GM23338 (cell line): ENCODE measurements around the gene ALDOA. TPM values are rescaled to one million over a fixed set of nuclear protein-coding genes. Genes with fewer than 3 reads are reported as not detected.
A peak's percentile ranks its signal among the peaks of the same experiment; 100 is the strongest.
"Not testable (repeated sequence)": the region's sequence is repeated elsewhere in the genome, so short reads cannot be mapped to it uniquely, and the experiment has no call there.

ENCODE experiments used
- ATAC-seq: fragments of 200-7000 bp; cut with Tn5 transposase; 3 replicates; pipeline ENCODE4 v1.9.1; 2020
- DNase-seq: peaks from one replicate; pipeline ENCODE4 v3.0.0-alpha.2; 2015; ENCODE audit warnings: low spot score
- H2AFZ ChIP-seq: fragments of 200-600 bp; sonication (generic); 2 replicates; pipeline ENCODE4 v1.8.0; 2016; ENCODE audit warnings: antibody characterized with exemption, mild to moderate bottlenecking, moderate library complexity
- H3F3A ChIP-seq: fragments of 200-600 bp; sonication (generic); replicated peaks from 2 replicates; pipeline ENCODE4 v1.8.0; 2017; ENCODE audit warnings: antibody characterized with exemption, mixed run types, low read depth
- H3K27ac ChIP-seq: fragments of 200-600 bp; sonication (generic); 2 replicates; pipeline ENCODE4 v1.6.1; 2016; ENCODE audit warnings: low read depth
- H3K27me3 ChIP-seq: fragments of 200-600 bp; sonication (generic); 2 replicates; pipeline ENCODE4 v1.8.0; 2016; ENCODE audit warnings: mild to moderate bottlenecking, mixed run types, moderate library complexity; ENCODE audit not compliant: insufficient read depth
- H3K36me3 ChIP-seq: fragments of 200-600 bp; sonication (generic); 2 replicates; pipeline ENCODE4 v1.8.0; 2016; ENCODE audit warnings: mild to moderate bottlenecking; ENCODE audit not compliant: insufficient read depth
- H3K4me1 ChIP-seq: fragments of 200-600 bp; sonication (generic); 2 replicates; pipeline ENCODE4 v1.8.0; 2016; ENCODE audit warnings: mild to moderate bottlenecking, moderate library complexity; ENCODE audit not compliant: insufficient read depth
- H3K4me2 ChIP-seq: fragments of 200-600 bp; sonication (generic); 2 replicates; pipeline ENCODE4 v1.7.1; 2017; ENCODE audit warnings: mixed run types
- H3K4me3 ChIP-seq: fragments of 200-600 bp; sonication (generic); 2 replicates; pipeline ENCODE4 v1.6.1; 2016; ENCODE audit warnings: mixed run types
- H3K79me2 ChIP-seq: fragments of 200-600 bp; sonication (generic); replicated peaks from 2 replicates; pipeline ENCODE4 v1.8.0; 2017; ENCODE audit warnings: mild to moderate bottlenecking; ENCODE audit not compliant: insufficient read depth
- H3K9me2 ChIP-seq: fragments of 200-600 bp; sonication (generic); 2 replicates; pipeline ENCODE4 v1.8.0; 2017; ENCODE audit not compliant: insufficient read depth
- H4K20me1 ChIP-seq: fragments of 200-600 bp; sonication (generic); replicated peaks from 2 replicates; pipeline ENCODE4 v1.8.0; 2017; ENCODE audit warnings: mild to moderate bottlenecking; ENCODE audit not compliant: insufficient read depth
- H3K27ac Mint-ChIP-seq: 2 replicates; pipeline ENCODE4 v1.8.0; 2020; ENCODE audit warnings: inconsistent platforms, mild to moderate bottlenecking, moderate library complexity, mixed read lengths
- H3K27me3 Mint-ChIP-seq: 3 replicates; pipeline ENCODE4 v1.8.0; 2022; ENCODE audit warnings: low read depth, mild to moderate bottlenecking, moderate library complexity, mixed read lengths, inconsistent platforms; ENCODE audit not compliant: insufficient read depth, poor library complexity
- H3K36me3 Mint-ChIP-seq: 3 replicates; pipeline ENCODE4 v1.8.0; 2021; ENCODE audit warnings: low read depth, mild to moderate bottlenecking, inconsistent platforms, moderate library complexity, mixed read lengths
- H3K4me1 Mint-ChIP-seq: 3 replicates; pipeline ENCODE4 v1.8.0; 2020; ENCODE audit warnings: mild to moderate bottlenecking, inconsistent platforms, mixed read lengths
- H3K4me3 Mint-ChIP-seq: 3 replicates; pipeline ENCODE4 v1.8.0; 2021; ENCODE audit warnings: moderate library complexity, mild to moderate bottlenecking, inconsistent platforms, mixed read lengths
- H3K9me3 Mint-ChIP-seq: 3 replicates; pipeline ENCODE4 v1.8.0; 2020; ENCODE audit warnings: moderate library complexity, mild to moderate bottlenecking, inconsistent platforms, mixed read lengths
- CREB1 ChIP-seq: fragments of 250-450 bp; sonication (Bioruptor Pico); IDR thresholded peaks from 2 replicates; pipeline ENCODE4 v1.5.0; 2020; ENCODE audit warnings: low read depth, mild to moderate bottlenecking, moderate library complexity
- CTCF ChIP-seq, 2 experiments: fragments of 200-600 bp in 1 of 2; sonication (generic) in 1 of 2; conservative IDR thresholded peaks; 2 replicates each; pipeline versions ENCODE4 v1.5.1 to v1.6.1; 2016 to 2017; ENCODE audit warnings: antibody characterized with exemption in 2 of 2, low read depth in 2 of 2, mild to moderate bottlenecking in 2 of 2, moderate library complexity in 1 of 2
- ETS1 ChIP-seq: IDR thresholded peaks from 2 replicates; pipeline ENCODE4 v1.6.1; 2016; ENCODE audit warnings: antibody characterized with exemption
- EZH2 ChIP-seq: fragments of 200-600 bp; sonication (generic); IDR thresholded peaks from one replicate; pipeline ENCODE4 v1.8.0; 2017; ENCODE audit warnings: antibody characterized with exemption, mild to moderate bottlenecking, low read depth; ENCODE audit not compliant: unreplicated experiment
- EZH2phosphoT487 ChIP-seq: fragments of 200-600 bp; sonication (generic); IDR thresholded peaks from one replicate; pipeline ENCODE4 v1.8.1; 2018; ENCODE audit warnings: antibody characterized with exemption; ENCODE audit not compliant: unreplicated experiment
- JUNB ChIP-seq: IDR thresholded peaks from one replicate; pipeline ENCODE4 v1.6.1; 2016; ENCODE audit warnings: antibody characterized with exemption; ENCODE audit not compliant: unreplicated experiment
- NANOG ChIP-seq: IDR thresholded peaks from 2 replicates; pipeline ENCODE4 v1.6.1; 2016; ENCODE audit warnings: antibody characterized with exemption, borderline replicate concordance
- POLR2AphosphoS5 ChIP-seq: IDR thresholded peaks from 2 replicates; pipeline ENCODE4 v1.6.1; 2016; ENCODE audit warnings: antibody characterized with exemption, low read depth
- STAT1 ChIP-seq: IDR thresholded peaks from one replicate; pipeline ENCODE4 v1.6.1; 2016; ENCODE audit warnings: antibody characterized with exemption; ENCODE audit not compliant: unreplicated experiment
- ZNF114 ChIP-seq: fragments of 250-450 bp; sonication (Bioruptor Pico); IDR thresholded peaks from 2 replicates; pipeline ENCODE4 v1.5.0; 2020; ENCODE audit warnings: mild to moderate bottlenecking, moderate library complexity
- ZNF331 ChIP-seq: fragments of 250-450 bp; sonication (Bioruptor Pico); IDR thresholded peaks from 2 replicates; pipeline ENCODE4 v1.5.0; 2020; ENCODE audit warnings: low read depth, mild to moderate bottlenecking, moderate library complexity
- polyA plus RNA-seq: library from polyadenylated mRNA; unstranded; fragments of >200 nt; fragmentation: Nextera tagmentation; extraction: Ambion mirVana; gene quantifications from 2 replicates; pipeline ENCODE4 v1.2.1, GENCODE V29; 2016
- total RNA-seq: library from RNA; depleted of rRNA; stranded (reverse); fragments of >200 nt; shearing (Covaris generic); gene quantifications from 2 replicates; pipeline ENCODE4 v1.2.3, GENCODE V29; 2014

ALDOA gene
- total and polyA plus RNA-seq, 2 experiments from 2014 or later: 1,054 to 1,306 TPM

- DNase-seq, H2AFZ ChIP-seq, H3K4me3 ChIP-seq, H3K27ac ChIP-seq, H3K9me3 Mint-ChIP-seq, H3K4me1 Mint-ChIP-seq, H3K27ac Mint-ChIP-seq, H3K79me2 ChIP-seq, H3K27me3 Mint-ChIP-seq, H3K4me2 ChIP-seq, H4K20me1 ChIP-seq, ATAC-seq, H3K36me3 Mint-ChIP-seq, H3K4me3 Mint-ChIP-seq, H3K4me1 ChIP-seq, H3K36me3 ChIP-seq, H3F3A ChIP-seq, H3K9me2 ChIP-seq, H3K27me3 ChIP-seq: not testable (repeated sequence)
These were observed 24.9 kb upstream of the ALDOA start for GRCh38 chr16:30040690-30041089.

- H3K9me3 Mint-ChIP-seq: no peaks in the 10 kb centered on the region; the same call in 2 of the 3 replicates
- H3K36me3 ChIP-seq: no peaks in the 10 kb centered on the region
- ATAC-seq (no peak), DNase-seq (peak; percentile 40)
- TF ChIP-seq STAT1: no peak
- TF ChIP-seq EZH2: no peak
- TF ChIP-seq EZH2phosphoT487: no peak
- TF ChIP-seq POLR2AphosphoS5: no peak
- TF ChIP-seq CREB1 (CRISPR knock-in tag): no peak
- peak in 1 of 2 experiments; percentile 64 for TF ChIP-seq CTCF (conservative IDR thresholded peaks at IDR 0.05; ENCODE audit: low read depth in 2 of 2)
- no peak for TF ChIP-seq ZNF114
- TF ChIP-seq ETS1: no peak
- TF ChIP-seq NANOG: no peak
- no peaks in the 10 kb centered on the region for H3K27me3 ChIP-seq
- H3K4me3 ChIP-seq: no peak overlapping the region
- 0 out of 2 replicates have a peak, but pooled peaks cover 3% of the 10 kb centered on the region for H3F3A ChIP-seq
- H2AFZ ChIP-seq: no peak overlapping the region
- H3K79me2 ChIP-seq: no peaks in the 10 kb centered on the region
- H3K36me3 Mint-ChIP-seq: no peaks in the 10 kb centered on the region
- H3K4me1 ChIP-seq: no peaks in the 10 kb centered on the region
- H4K20me1 ChIP-seq: no peaks in the 10 kb centered on the region
- H3K4me1 Mint-ChIP-seq: no peaks in the 10 kb centered on the region
- H3K9me2 ChIP-seq: no peaks in the 10 kb centered on the region
- no peak overlapping the region for H3K27ac Mint-ChIP-seq
- no peak overlapping the region for H3K4me3 Mint-ChIP-seq
- no peak overlapping the region for H3K4me2 ChIP-seq
- peaks cover 8% of the 10 kb centered on the region for H3K27me3 Mint-ChIP-seq
- no peak overlapping the region for H3K27ac ChIP-seq
These were observed 23.7 kb upstream of the ALDOA start for GRCh38 chr16:30041841-30042240.

- peaks cover 9% of the 10 kb centered on the region for H3K27me3 Mint-ChIP-seq
- Histone ChIP-seq H3K9me2 (no peaks in the 10 kb centered on the region), H3F3A (no peaks in the 10 kb centered on the region), H3K27ac (no peak overlapping the region), H3K4me2 (no peak overlapping the region), H3K27me3 (no peaks in the 10 kb centered on the region), H3K4me3 (no peak overlapping the region), H2AFZ (no peak overlapping the region), H3K4me1 (no peaks in the 10 kb centered on the region), H4K20me1 (no peaks in the 10 kb centered on the region), H3K36me3 (no peaks in the 10 kb centered on the region), H3K79me2 (no peaks in the 10 kb centered on the region)
- no peaks in the 10 kb centered on the region; the same call in 2 of the 3 replicates for H3K9me3 Mint-ChIP-seq
- DNase-seq (no peak), ATAC-seq (no peak)
- no peak overlapping the region for H3K27ac Mint-ChIP-seq
- H3K4me1 Mint-ChIP-seq: no peaks in the 10 kb centered on the region
- H3K36me3 Mint-ChIP-seq: no peaks in the 10 kb centered on the region
- H3K4me3 Mint-ChIP-seq: no peak overlapping the region
- TF ChIP-seq NANOG (no peak), EZH2phosphoT487 (no peak), ZNF331 (CRISPR knock-in tag) (no peak), ZNF114 (no peak), JUNB (no peak), STAT1 (no peak), CREB1 (CRISPR knock-in tag) (no peak), CTCF (conservative IDR thresholded peaks at IDR 0.05; ENCODE audit: low read depth in 2 of 2) (no peak)
These were observed 19.4 kb upstream of the ALDOA start for GRCh38 chr16:30046178-30046577.
